Mesenchymal stem cell (in vitro differentiated cells and primary cell): ENCODE measurements around the gene MFAP1.
"Not testable (repeated sequence)": the region's sequence is repeated elsewhere in the genome, so short reads cannot be mapped to it uniquely, and the experiment has no call there.

Source experiments
- DNase-seq: peaks from one replicate; pipeline ENCODE4 v3.0.0-alpha.2; 2013
- H2AFZ ChIP-seq: one replicate; pipeline ENCODE4 v1.6.1; 2013; ENCODE audit warnings: low read depth, mild to moderate bottlenecking, control low read depth, inconsistent platforms, low read length, moderate library complexity
- H2AK5ac ChIP-seq: 2 replicates; pipeline ENCODE4 v1.6.1; 2013; ENCODE audit warnings: low read length, moderate library complexity, mild to moderate bottlenecking, inconsistent platforms; ENCODE audit not compliant: severe bottlenecking
- H2BK120ac ChIP-seq: one replicate; pipeline ENCODE4 v1.6.1; 2013; ENCODE audit warnings: low read depth, mild to moderate bottlenecking, inconsistent platforms, low read length, moderate library complexity
- H2BK12ac ChIP-seq, 2 experiments: one replicate each; pipeline ENCODE4 v1.6.1; 2013; ENCODE audit warnings: inconsistent platforms in 2 of 2, low read length in 2 of 2, mild to moderate bottlenecking in 2 of 2, moderate library complexity in 2 of 2, control low read depth in 1 of 2
- H2BK15ac ChIP-seq: one replicate; pipeline ENCODE4 v1.6.1; 2013; ENCODE audit warnings: mild to moderate bottlenecking, low read depth, inconsistent platforms; ENCODE audit not compliant: poor library complexity, severe bottlenecking
- H2BK5ac ChIP-seq: 2 replicates; pipeline ENCODE4 v1.6.1; 2013; ENCODE audit warnings: low read depth, mild to moderate bottlenecking, low read length, control low read depth, inconsistent platforms; ENCODE audit not compliant: poor library complexity, severe bottlenecking
- H3K14ac ChIP-seq, 2 experiments: one replicate each; pipeline ENCODE4 v1.6.1; 2013; ENCODE audit warnings: inconsistent platforms in 2 of 2, low read length in 2 of 2, control low read depth in 1 of 2, mild to moderate bottlenecking in 1 of 2, moderate library complexity in 1 of 2
- H3K18ac ChIP-seq, 2 experiments: one replicate each; pipeline ENCODE4 v1.6.1; 2013; ENCODE audit warnings: inconsistent platforms in 2 of 2, low read length in 2 of 2, control low read depth in 1 of 2, low read depth in 1 of 2, mild to moderate bottlenecking in 1 of 2
- H3K23ac ChIP-seq, 2 experiments: one replicate each; pipeline ENCODE4 v1.6.1; 2013; ENCODE audit warnings: inconsistent platforms in 2 of 2, low read length in 2 of 2, mild to moderate bottlenecking in 2 of 2, moderate library complexity in 2 of 2, control low read depth in 1 of 2
- H3K27ac ChIP-seq: 2 replicates; pipeline ENCODE4 v1.5.1; 2013; ENCODE audit warnings: mild to moderate bottlenecking, moderate library complexity, low read length, control low read depth, inconsistent platforms; ENCODE audit not compliant: poor library complexity, severe bottlenecking
- H3K27me3 ChIP-seq, 2 experiments: 2 replicates each; pipeline versions ENCODE4 v1.6.1 to v1.7.0; 2013; ENCODE audit warnings: low read length in 2 of 2, mild to moderate bottlenecking in 2 of 2, moderate library complexity in 2 of 2, control low read depth in 1 of 2, inconsistent platforms in 1 of 2; ENCODE audit not compliant: control insufficient read depth in 1 of 2, insufficient read depth in 1 of 2
- H3K36me3 ChIP-seq, 2 experiments: 2 replicates each; pipeline versions ENCODE4 v1.6.1 to v1.7.0; 2013; ENCODE audit warnings: low read length in 2 of 2, control low read depth in 1 of 2, inconsistent platforms in 1 of 2, low read depth in 1 of 2, mild to moderate bottlenecking in 1 of 2; ENCODE audit not compliant: insufficient read depth in 2 of 2, control insufficient read depth in 1 of 2
- H3K4ac ChIP-seq, 2 experiments: one replicate each; pipeline ENCODE4 v1.6.1; 2013; ENCODE audit warnings: inconsistent platforms in 2 of 2, low read length in 2 of 2, mild to moderate bottlenecking in 2 of 2, moderate library complexity in 2 of 2, control low read depth in 1 of 2, low read depth in 1 of 2
- H3K4me1 ChIP-seq: 2 replicates; pipeline ENCODE4 v1.6.1; 2013; ENCODE audit warnings: low read depth, low read length, control low read depth; ENCODE audit not compliant: control insufficient read depth, insufficient read depth
- H3K4me2 ChIP-seq: 2 replicates; pipeline ENCODE4 v1.6.1; 2013; ENCODE audit warnings: low read length, mild to moderate bottlenecking, inconsistent platforms; ENCODE audit not compliant: poor library complexity, severe bottlenecking
- H3K4me3 ChIP-seq, 2 experiments: 2 replicates each; pipeline versions ENCODE4 v1.5.1 to v1.7.0; 2013; ENCODE audit warnings: low read length in 2 of 2, mild to moderate bottlenecking in 2 of 2, control low read depth in 1 of 2, low read depth in 1 of 2; ENCODE audit not compliant: insufficient read depth in 1 of 2
- H3K79me1 ChIP-seq: replicated peaks from 2 replicates; pipeline ENCODE4 v1.6.1; 2013; ENCODE audit warnings: mild to moderate bottlenecking, control low read depth, low read length, inconsistent platforms; ENCODE audit not compliant: poor library complexity, severe bottlenecking
- H3K9ac ChIP-seq: 2 replicates; pipeline ENCODE4 v1.7.0; 2013; ENCODE audit warnings: mild to moderate bottlenecking, low read length, moderate library complexity
- H3K9me3 ChIP-seq: 2 replicates; pipeline ENCODE4 v1.7.0; 2013; ENCODE audit warnings: mild to moderate bottlenecking, low read length; ENCODE audit not compliant: control insufficient read depth
- H4K8ac ChIP-seq: one replicate; pipeline ENCODE4 v1.6.1; 2013; ENCODE audit warnings: inconsistent platforms, mild to moderate bottlenecking, low read length, moderate library complexity
- H4K91ac ChIP-seq: one replicate; pipeline ENCODE4 v1.6.1; 2013; ENCODE audit warnings: mild to moderate bottlenecking, low read length, inconsistent platforms
- WGBS: methylation state at CpG from one replicate; pipeline ENCODE4 v1.1.7; 2013; ENCODE audit warnings: mixed read lengths; 5-methylcytosine and 5-hydroxymethylcytosine counted together

Gene MFAP1

DNA sequence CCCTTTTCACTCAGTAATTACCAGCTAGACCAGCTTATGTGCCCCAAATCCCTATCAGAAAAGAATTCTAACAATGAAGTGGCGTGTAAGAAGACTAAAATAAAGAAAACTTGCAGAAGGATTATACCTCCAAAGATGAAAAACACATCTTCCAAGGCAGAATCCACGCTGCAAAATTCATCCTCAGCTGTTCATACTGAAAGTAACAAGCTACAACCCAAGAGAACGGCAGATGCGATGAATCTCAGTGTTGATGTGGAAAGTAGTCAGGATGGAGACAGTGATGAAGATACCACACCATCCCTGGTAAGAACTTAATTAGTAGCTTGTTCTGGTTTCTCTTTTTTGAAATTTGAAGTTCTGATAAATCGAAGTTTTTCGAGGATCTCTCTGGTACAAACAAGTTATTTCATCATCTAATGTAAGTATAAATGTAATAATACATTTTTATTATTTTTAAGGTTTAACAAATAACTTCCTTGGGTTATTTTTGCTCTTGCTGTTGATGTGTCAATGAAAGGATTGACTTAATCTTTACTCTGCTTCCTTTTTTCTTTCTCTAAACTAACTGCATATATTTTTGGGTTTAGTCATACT, 3.7 kb upstream of the MFAP1 start:
- no peak overlapping the region for H2BK15ac ChIP-seq
- no peak overlapping the region for H4K91ac ChIP-seq
- no peak overlapping the region for H2AFZ ChIP-seq
- WGBS, result 81% methylated on average over 4 of the region's 6 CpGs
- H3K4me3 ChIP-seq, result peak overlapping the region in 1 of 2 experiments; percentile 90
- H3K18ac ChIP-seq, result no peak overlapping the region
- H2BK5ac ChIP-seq, result no peak overlapping the region
- peak overlapping the region; percentile 80 for H3K9ac ChIP-seq
- no peak overlapping the region for H4K8ac ChIP-seq
- H2BK12ac ChIP-seq, result no peak overlapping the region
- H3K27me3 ChIP-seq, result no peaks in the 10 kb centered on the region
- peaks cover 11% of the 10 kb centered on the region for H3K4me1 ChIP-seq
- H3K9me3 ChIP-seq, result no peaks in the 10 kb centered on the region
- no peak overlapping the region for H2AK5ac ChIP-seq
- no peak overlapping the region for H3K14ac ChIP-seq
- H3K23ac ChIP-seq, result no peak overlapping the region
- DNase-seq, result peak; percentile 31
- H3K27ac ChIP-seq, result no peak overlapping the region
- H2BK120ac ChIP-seq, result no peak overlapping the region
- H3K4me2 ChIP-seq, result no peak overlapping the region
- H3K36me3 ChIP-seq, result no peaks in the 10 kb centered on the region
- H3K4ac ChIP-seq, result no peak overlapping the region
- H3K79me1 ChIP-seq, result peaks cover 8% of the 10 kb centered on the region

GRCh38 chr15:43826508-43827341, 2.2 kb upstream of the MFAP1 start, which contains the start of gene WDR76:
WDR76 (plus strand) TSS chr15:43827002; CDS start chr15:43827033, 31 bp downstream.
- no peaks in the 10 kb centered on the region for H3K9me3 ChIP-seq
- H4K8ac ChIP-seq, result peak within 1 kb of the TSS; percentile 61
- no peak within 1 kb of the TSS for H2BK120ac ChIP-seq
- H2AFZ ChIP-seq, result peak within 1 kb of the TSS; percentile 30
- peak; percentile 82 for DNase-seq
- 10% methylated on average over 46 of the region's 48 CpGs for WGBS
- no peaks in the 10 kb centered on the region for H3K36me3 ChIP-seq
- no peak within 1 kb of the TSS for H2BK5ac ChIP-seq
- no peak within 1 kb of the TSS for H2BK12ac ChIP-seq
- peak within 1 kb of the TSS; percentile 85 for H4K91ac ChIP-seq
- peak within 1 kb of the TSS; percentile 59 to 90 for H3K4me3 ChIP-seq
- peak within 1 kb of the TSS in 1 of 2 experiments; percentile 71 for H3K4ac ChIP-seq
- H3K27ac ChIP-seq, result no peak within 1 kb of the TSS
- peaks cover 14% of the 10 kb centered on the region for H3K4me1 ChIP-seq
- H3K4me2 ChIP-seq, result peak within 1 kb of the TSS; percentile 61
- H2AK5ac ChIP-seq, result no peak within 1 kb of the TSS
- H3K18ac ChIP-seq, result peak within 1 kb of the TSS in 1 of 2 experiments; percentile 54
- peaks cover 8% of the 10 kb centered on the region for H3K79me1 ChIP-seq
- no peaks in the 10 kb centered on the region for H3K27me3 ChIP-seq
- H3K9ac ChIP-seq, result peak within 1 kb of the TSS; percentile 80
- H3K14ac ChIP-seq, result no peak within 1 kb of the TSS
- H2BK15ac ChIP-seq, result no peak within 1 kb of the TSS
- no peak within 1 kb of the TSS for H3K23ac ChIP-seq

GRCh38 chr15:43826029-43826507, 1.6 kb upstream of the MFAP1 start:
- Histone ChIP-seq H2BK120ac (no peak overlapping the region), H2BK5ac (no peak overlapping the region), H3K4me1 (peaks cover 13% of the 10 kb centered on the region), H4K8ac (peak overlapping the region; percentile 4), H2BK12ac (no peak overlapping the region), H3K4ac (no peak overlapping the region), H3K9me3 (no peaks in the 10 kb centered on the region), H3K23ac (no peak overlapping the region), H3K14ac (no peak overlapping the region), H3K36me3 (no peaks in the 10 kb centered on the region), H3K79me1 (peaks cover 5% of the 10 kb centered on the region), H3K9ac (peak overlapping the region; percentile 80), H3K27ac (no peak overlapping the region), H3K4me3 (peak overlapping the region in 1 of 2 experiments; percentile 90), H3K27me3 (no peaks in the 10 kb centered on the region), H4K91ac (no peak overlapping the region), H2AFZ (no peak overlapping the region), H3K18ac (peak overlapping the region in 1 of 2 experiments; percentile 54), H2AK5ac (no peak overlapping the region), H2BK15ac (no peak overlapping the region), H3K4me2 (peak overlapping the region; percentile 26)
- no peak for DNase-seq
- WGBS, result 97% methylated on average over 10 of the region's 11 CpGs

DNA sequence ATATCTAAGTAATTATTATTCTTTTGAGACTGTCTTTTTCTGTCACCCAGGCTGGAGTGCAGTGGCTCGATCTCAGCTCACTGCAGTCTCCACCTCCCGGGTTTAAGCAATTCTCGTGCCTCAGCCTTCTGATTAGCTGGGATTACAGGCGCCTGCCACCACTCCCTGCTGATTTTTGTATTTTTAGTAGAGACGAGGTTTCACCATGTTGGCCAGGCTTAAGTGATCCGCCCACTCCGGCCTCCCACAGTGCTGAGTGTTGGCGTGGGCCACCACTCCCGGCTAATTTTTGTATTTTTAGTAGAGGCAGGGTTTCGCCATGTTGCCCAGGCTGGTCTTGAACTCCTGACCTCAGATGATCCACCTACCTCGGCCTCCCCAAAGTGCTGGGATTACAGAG, 815 bp upstream of the MFAP1 start:
- H3K27me3 ChIP-seq, H2BK12ac ChIP-seq, H3K4me3 ChIP-seq, H3K36me3 ChIP-seq, H3K4me2 ChIP-seq, H3K9me3 ChIP-seq, H3K9ac ChIP-seq, H3K4ac ChIP-seq, H4K8ac ChIP-seq, H2BK5ac ChIP-seq, H2AFZ ChIP-seq, H3K27ac ChIP-seq, H2BK120ac ChIP-seq, H3K23ac ChIP-seq, DNase-seq, H3K18ac ChIP-seq, H3K14ac ChIP-seq, H2BK15ac ChIP-seq, H4K91ac ChIP-seq, H3K79me1 ChIP-seq, H2AK5ac ChIP-seq: not testable (repeated sequence)
- 94% methylated on average over 11 of the region's 11 CpGs for WGBS
- H3K4me1 ChIP-seq, result peaks cover 11% of the 10 kb centered on the region
